Measurements from ENCODE around the gene HSPG2. TPM values are rescaled to one million over a fixed set of nuclear protein-coding genes. Genes with fewer than 3 reads are reported as not detected.

Gene HSPG2
- total RNA-seq, 2 donors from 2014 or later = 148 to 152 TPM

DNA sequence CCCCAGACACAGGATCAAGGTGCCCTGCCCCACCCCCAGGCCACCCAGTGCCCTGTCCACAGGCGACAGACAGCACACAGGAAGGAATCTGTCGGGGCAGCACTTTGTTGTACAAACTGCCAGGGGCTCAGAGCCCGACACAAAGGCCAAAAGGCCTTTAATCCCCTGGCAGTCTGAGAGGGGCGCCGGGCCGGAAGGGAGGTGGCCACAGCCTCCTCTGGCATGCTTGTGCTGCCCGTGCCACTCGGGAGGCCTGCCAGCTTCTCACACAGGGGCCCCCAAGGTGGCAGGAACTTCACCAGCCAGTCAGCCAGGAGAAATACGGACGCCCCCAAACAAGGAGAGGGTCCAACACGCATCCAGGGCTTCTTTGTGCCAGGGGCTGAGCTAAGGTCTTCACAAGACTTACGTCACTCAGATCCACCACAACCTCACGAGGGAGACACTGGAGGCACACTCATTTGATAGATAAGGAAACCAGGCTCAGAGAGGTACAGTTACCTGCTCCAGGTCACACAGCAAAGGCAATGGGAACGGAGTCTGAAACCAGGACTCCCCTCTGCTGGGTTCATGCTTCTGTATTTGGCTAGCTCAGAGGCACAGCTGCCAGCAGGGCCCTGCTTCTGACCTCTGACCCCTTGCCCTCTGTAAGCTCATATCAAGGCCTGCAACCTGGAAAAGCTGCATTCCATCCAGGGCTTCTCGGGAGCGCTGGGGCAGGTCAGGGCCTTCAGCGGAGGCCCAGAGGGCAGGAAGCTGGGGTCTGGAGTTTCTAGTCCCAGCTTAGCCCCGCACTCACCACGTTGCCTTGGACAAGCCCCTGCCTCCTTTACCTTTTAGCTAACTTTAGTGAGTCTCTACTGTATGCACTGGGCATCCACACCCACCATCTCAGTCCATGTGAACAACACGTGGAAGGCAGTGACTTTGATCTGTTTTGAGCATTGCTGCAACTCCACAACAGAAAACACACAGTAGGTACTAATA lies 34.8 kb downstream of the HSPG2 start:
- intact Hi-C loops (cut with DNase I) = no loop called here
- H3K36me3 ChIP-seq = no peaks in the 10 kb centered on the region
- H3K9me3 ChIP-seq = no peaks in the 10 kb centered on the region
- peak overlapping the region in 1 of 2 donors; percentile 57 for H3K9ac ChIP-seq (ENCODE audit: low read depth in 2 of 2, low read length in 2 of 2)
- H3K27me3 ChIP-seq = no peaks in the 10 kb centered on the region
- peak overlapping the region; percentile 41 for H3K27ac ChIP-seq
- TF ChIP-seq, protein P1, sequence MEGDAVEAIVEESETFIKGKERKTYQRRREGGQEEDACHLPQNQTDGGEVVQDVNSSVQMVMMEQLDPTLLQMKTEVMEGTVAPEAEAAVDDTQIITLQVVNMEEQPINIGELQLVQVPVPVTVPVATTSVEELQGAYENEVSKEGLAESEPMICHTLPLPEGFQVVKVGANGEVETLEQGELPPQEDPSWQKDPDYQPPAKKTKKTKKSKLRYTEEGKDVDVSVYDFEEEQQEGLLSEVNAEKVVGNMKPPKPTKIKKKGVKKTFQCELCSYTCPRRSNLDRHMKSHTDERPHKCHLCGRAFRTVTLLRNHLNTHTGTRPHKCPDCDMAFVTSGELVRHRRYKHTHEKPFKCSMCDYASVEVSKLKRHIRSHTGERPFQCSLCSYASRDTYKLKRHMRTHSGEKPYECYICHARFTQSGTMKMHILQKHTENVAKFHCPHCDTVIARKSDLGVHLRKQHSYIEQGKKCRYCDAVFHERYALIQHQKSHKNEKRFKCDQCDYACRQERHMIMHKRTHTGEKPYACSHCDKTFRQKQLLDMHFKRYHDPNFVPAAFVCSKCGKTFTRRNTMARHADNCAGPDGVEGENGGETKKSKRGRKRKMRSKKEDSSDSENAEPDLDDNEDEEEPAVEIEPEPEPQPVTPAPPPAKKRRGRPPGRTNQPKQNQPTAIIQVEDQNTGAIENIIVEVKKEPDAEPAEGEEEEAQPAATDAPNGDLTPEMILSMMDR (IDR thresholded peaks at IDR 0.05) = no peak
- H3K4me1 ChIP-seq = peaks cover 31% of the 10 kb centered on the region
- H3K4me3 ChIP-seq = no peak overlapping the region
- DNase-seq = no peak

DNA sequence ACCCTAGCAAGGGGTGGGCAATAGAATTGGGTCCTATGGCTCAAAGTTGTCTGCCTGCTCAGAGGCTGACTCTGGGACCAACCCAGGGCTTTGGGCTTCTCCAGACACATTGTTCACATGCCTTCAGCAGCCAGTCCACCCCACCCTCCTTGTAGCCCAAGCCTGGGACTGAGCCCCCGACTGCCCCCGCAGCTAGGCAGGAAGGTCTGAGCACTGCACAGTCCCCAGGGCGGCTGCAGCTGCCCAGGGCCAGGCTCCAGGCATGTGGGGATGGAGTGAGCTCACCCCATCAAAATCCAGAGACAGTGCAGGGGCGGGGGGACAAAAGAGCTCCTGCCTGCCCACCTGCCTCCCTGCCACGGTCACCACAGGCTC lies 35.6 kb downstream of the HSPG2 start:
- H3K9me3 ChIP-seq = no peaks in the 10 kb centered on the region
- H3K9ac ChIP-seq (ENCODE audit: low read depth in 2 of 2, low read length in 2 of 2) = peak overlapping the region in 1 of 2 donors; percentile 57
- no peaks in the 10 kb centered on the region for H3K27me3 ChIP-seq
- DNase-seq = no peak
- H3K36me3 ChIP-seq = no peaks in the 10 kb centered on the region
- intact Hi-C loops (cut with DNase I) = no loop called here
- no peak overlapping the region for H3K4me3 ChIP-seq
- TF ChIP-seq, protein P1 (IDR thresholded peaks at IDR 0.05) = no peak
- H3K4me1 ChIP-seq = peaks cover 39% of the 10 kb centered on the region
- peak overlapping the region; percentile 41 for H3K27ac ChIP-seq

DNA sequence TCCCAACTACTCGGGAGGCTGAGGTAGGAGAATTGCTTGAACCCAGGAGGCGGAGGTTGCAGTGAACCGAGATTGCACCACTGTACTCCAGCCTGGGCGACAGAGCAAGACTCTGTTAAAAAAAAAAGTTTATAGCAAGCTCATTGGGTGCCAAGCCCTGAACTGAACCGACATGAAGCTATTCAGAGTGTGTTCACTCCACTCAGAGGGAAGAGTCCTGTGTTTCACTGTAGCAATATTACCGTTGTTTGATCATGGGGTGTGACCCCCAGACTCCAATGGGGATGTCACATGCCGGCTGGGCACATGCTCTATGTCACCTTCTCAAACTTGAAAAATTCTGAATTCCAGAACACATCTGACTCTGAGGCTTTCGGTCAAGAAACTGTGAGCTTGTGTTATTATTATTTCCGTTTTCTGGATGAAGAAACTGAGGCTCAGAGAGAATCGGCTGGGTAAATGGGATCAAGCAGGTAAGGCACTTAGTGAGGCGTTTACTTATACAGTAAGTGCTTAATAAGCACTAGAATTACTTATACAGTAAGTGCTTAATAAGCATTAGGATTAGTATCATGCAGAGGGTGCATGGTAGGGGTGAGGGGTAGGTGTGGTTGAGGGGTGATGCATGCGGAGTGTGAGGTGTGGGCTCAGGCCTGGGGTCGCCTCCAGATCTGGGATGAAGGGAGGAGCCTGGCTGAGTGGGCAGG lies 36.2 kb downstream of the HSPG2 start:
- TF ChIP-seq, protein P1 (IDR thresholded peaks at IDR 0.05) = no peak
- no peaks in the 10 kb centered on the region for H3K36me3 ChIP-seq
- peaks cover 42% of the 10 kb centered on the region for H3K4me1 ChIP-seq
- H3K27ac ChIP-seq = peak overlapping the region; percentile 41
- no peak for DNase-seq
- intact Hi-C loops (cut with DNase I) = no loop called here
- peak overlapping the region in 1 of 2 donors; percentile 57 for H3K9ac ChIP-seq (ENCODE audit: low read depth in 2 of 2, low read length in 2 of 2)
- no peaks in the 10 kb centered on the region for H3K27me3 ChIP-seq
- H3K9me3 ChIP-seq = no peaks in the 10 kb centered on the region
- no peak overlapping the region for H3K4me3 ChIP-seq

DNA sequence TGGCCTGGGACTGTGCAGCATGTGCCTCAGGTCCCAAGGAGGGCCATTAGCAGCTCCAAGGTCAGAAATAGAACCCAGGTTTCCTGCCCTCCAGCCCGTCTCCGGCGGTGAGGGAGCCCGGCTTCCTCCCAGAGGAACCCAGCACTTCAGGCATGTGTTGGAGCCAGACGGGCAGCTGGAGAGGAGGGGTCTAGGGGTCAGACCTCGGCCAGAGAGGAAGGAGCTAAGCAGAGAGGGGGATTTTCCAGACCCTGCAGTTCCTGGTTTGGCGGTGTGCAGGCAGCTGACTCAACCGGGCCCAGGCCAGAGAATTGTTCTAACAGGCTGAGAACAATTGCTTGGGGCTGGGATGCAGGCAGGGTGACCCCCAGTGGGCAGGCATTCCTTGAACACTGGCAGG lies 37.1 kb downstream of the HSPG2 start:
- Histone ChIP-seq H3K27me3 (no peaks in the 10 kb centered on the region), H3K36me3 (no peaks in the 10 kb centered on the region), H3K4me3 (no peak overlapping the region), H3K9me3 (no peaks in the 10 kb centered on the region), H3K9ac (ENCODE audit: low read depth in 2 of 2, low read length in 2 of 2) (peak overlapping the region in 1 of 2 donors; percentile 57), H3K4me1 (peaks cover 42% of the 10 kb centered on the region), H3K27ac (peak overlapping the region; percentile 38)
- TF ChIP-seq, protein P1 (IDR thresholded peaks at IDR 0.05) = no peak
- intact Hi-C loops (cut with DNase I) = loop anchor here (5.0 kb wide), 1 partner anchor 42 kb away; no protein-coding TSS in a partner anchor
- no peak for DNase-seq

DNA sequence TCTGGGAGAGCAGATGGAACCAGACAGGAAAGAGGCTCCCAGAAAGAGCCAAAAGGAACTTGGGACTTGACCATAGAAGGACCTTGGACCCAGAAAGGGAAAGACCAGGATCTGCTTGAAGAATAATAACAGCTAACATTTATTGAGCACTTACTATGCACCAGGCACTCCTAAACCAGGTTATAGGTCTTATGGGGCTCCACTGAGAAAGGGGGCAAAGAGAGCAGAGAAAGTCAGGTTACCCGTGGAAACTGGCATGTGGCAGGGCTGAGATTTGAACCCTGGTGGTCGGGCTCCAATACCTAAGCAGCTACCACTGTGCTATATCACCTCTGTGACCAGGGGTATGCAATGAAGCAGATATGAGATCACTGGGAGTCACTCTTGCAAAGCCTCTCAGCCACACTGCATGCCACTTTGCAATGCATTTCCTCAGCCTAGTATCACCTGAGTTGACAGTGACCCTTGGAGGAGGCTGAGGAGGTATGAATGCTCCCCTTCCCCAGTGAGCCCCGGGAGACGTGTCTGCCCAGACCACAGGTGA lies 37.8 kb downstream of the HSPG2 start:
- peak overlapping the region; percentile 38 for H3K27ac ChIP-seq
- H3K4me1 ChIP-seq = peaks cover 42% of the 10 kb centered on the region
- no peak for DNase-seq
- H3K36me3 ChIP-seq = no peaks in the 10 kb centered on the region
- TF ChIP-seq, protein P1 (IDR thresholded peaks at IDR 0.05) = no peak
- intact Hi-C loops (cut with DNase I) = loop anchor here (5.0 kb wide), 1 partner anchor 43 kb away; no protein-coding TSS in a partner anchor
- H3K9ac ChIP-seq (ENCODE audit: low read depth in 2 of 2, low read length in 2 of 2) = no peak overlapping the region
- H3K4me3 ChIP-seq = no peak overlapping the region
- H3K27me3 ChIP-seq = no peaks in the 10 kb centered on the region
- H3K9me3 ChIP-seq = no peaks in the 10 kb centered on the region

All from colonic mucosa (tissue), 4 donors.